ENCODE results near the gene STIM2. TPM values are rescaled to one million over a fixed set of nuclear protein-coding genes. Genes with fewer than 3 reads are reported as not detected.
"Not testable (repeated sequence)": the region's sequence is repeated elsewhere in the genome, so short reads cannot be mapped to it uniquely, and the experiment has no call there.

The STIM2 gene
- polyA plus RNA-seq, 1 donor (not counting 4 experiments of a cell fraction or from before 2014, with no cell fraction given): 20.7 TPM

- Histone ChIP-seq H3K27ac (ENCODE audit: control insufficient read depth, insufficient read depth, low read length) (no peak overlapping the region), H3K9me1 (ENCODE audit: control insufficient read depth, extremely low read depth, insufficient read depth, low read length) (no peaks in the 10 kb centered on the region), H3K9ac (ENCODE audit: control insufficient read depth, extremely low read depth, insufficient read depth, low read length) (no peak overlapping the region), H3K4me3 (ENCODE audit: control insufficient read depth in 2 of 3, extremely low read depth in 1 of 3, insufficient read depth in 2 of 3, low read depth in 1 of 3, low read length in 3 of 3) (no peak overlapping the region), H3K4me1 (ENCODE audit: control insufficient read depth, extremely low read depth, insufficient read depth, low read length) (no peaks in the 10 kb centered on the region), H3K27me3 (ENCODE audit: control insufficient read depth, extremely low read depth, insufficient read depth, low read length) (no peaks in the 10 kb centered on the region), H3K36me3 (ENCODE audit: control insufficient read depth in 2 of 2, extremely low read depth in 1 of 2, insufficient read depth in 2 of 2, low read length in 2 of 2) (no peaks in the 10 kb centered on the region), H2AFZ (ENCODE audit: control insufficient read depth, low read length) (no peak overlapping the region), H3K9me3 (ENCODE audit: control insufficient read depth, low read depth, low read length) (no peaks in the 10 kb centered on the region), H3K4me2 (ENCODE audit: control insufficient read depth, extremely low read depth, insufficient read depth, low read depth, low read length) (no peak overlapping the region), H4K20me1 (ENCODE audit: control insufficient read depth, extremely low read depth, insufficient read depth, low read length) (no peaks in the 10 kb centered on the region), H3K79me2 (ENCODE audit: control insufficient read depth, insufficient read depth, low read length) (no peaks in the 10 kb centered on the region)
- TF ChIP-seq EZH2 (IDR thresholded peaks at IDR 0.05; ENCODE audit: low read length): no peak
- TF ChIP-seq, protein P1, sequence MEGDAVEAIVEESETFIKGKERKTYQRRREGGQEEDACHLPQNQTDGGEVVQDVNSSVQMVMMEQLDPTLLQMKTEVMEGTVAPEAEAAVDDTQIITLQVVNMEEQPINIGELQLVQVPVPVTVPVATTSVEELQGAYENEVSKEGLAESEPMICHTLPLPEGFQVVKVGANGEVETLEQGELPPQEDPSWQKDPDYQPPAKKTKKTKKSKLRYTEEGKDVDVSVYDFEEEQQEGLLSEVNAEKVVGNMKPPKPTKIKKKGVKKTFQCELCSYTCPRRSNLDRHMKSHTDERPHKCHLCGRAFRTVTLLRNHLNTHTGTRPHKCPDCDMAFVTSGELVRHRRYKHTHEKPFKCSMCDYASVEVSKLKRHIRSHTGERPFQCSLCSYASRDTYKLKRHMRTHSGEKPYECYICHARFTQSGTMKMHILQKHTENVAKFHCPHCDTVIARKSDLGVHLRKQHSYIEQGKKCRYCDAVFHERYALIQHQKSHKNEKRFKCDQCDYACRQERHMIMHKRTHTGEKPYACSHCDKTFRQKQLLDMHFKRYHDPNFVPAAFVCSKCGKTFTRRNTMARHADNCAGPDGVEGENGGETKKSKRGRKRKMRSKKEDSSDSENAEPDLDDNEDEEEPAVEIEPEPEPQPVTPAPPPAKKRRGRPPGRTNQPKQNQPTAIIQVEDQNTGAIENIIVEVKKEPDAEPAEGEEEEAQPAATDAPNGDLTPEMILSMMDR (optimal IDR thresholded peaks at IDR 0.05 in 1 of 3, IDR thresholded peaks at IDR 0.05 in 1 of 3, conservative IDR thresholded peaks at IDR 0.05 in 1 of 3; ENCODE audit: extremely low read depth in 1 of 3, insufficient read depth in 2 of 3, low read length in 3 of 3): no peak
- DNase-seq (ENCODE audit: low read depth, low spot score) (no peak), FAIRE-seq (no peak)
- dilution Hi-C loops (cut with MboI; ENCODE audit: extremely low pct_ligation_motif_present, low sequenced_read_pairs): no loop called here
Observed at GRCh38 chr4:27027428-27027827, 166.8 kb downstream of the STIM2 start.

GRCh38 chr4:27035127-27035526, 174.5 kb downstream of the STIM2 start:
- H3K4me2 ChIP-seq (ENCODE audit: control insufficient read depth, extremely low read depth, insufficient read depth, low read depth, low read length); H3K27me3 ChIP-seq (ENCODE audit: control insufficient read depth, extremely low read depth, insufficient read depth, low read length); dilution Hi-C loops (cut with MboI; ENCODE audit: extremely low pct_ligation_motif_present, low sequenced_read_pairs); H4K20me1 ChIP-seq (ENCODE audit: control insufficient read depth, extremely low read depth, insufficient read depth, low read length); H3K79me2 ChIP-seq (ENCODE audit: control insufficient read depth, insufficient read depth, low read length); FAIRE-seq; H3K9me1 ChIP-seq (ENCODE audit: control insufficient read depth, extremely low read depth, insufficient read depth, low read length); H3K9me3 ChIP-seq (ENCODE audit: control insufficient read depth, low read depth, low read length); H2AFZ ChIP-seq (ENCODE audit: control insufficient read depth, low read length); H3K4me1 ChIP-seq (ENCODE audit: control insufficient read depth, extremely low read depth, insufficient read depth, low read length); H3K27ac ChIP-seq (ENCODE audit: control insufficient read depth, insufficient read depth, low read length); H3K4me3 ChIP-seq (ENCODE audit: control insufficient read depth in 2 of 3, extremely low read depth in 1 of 3, insufficient read depth in 2 of 3, low read depth in 1 of 3, low read length in 3 of 3); H3K9ac ChIP-seq (ENCODE audit: control insufficient read depth, extremely low read depth, insufficient read depth, low read length); H3K36me3 ChIP-seq (ENCODE audit: control insufficient read depth in 2 of 2, extremely low read depth in 1 of 2, insufficient read depth in 2 of 2, low read length in 2 of 2); DNase-seq (ENCODE audit: low read depth, low spot score): not testable (repeated sequence)

DNA sequence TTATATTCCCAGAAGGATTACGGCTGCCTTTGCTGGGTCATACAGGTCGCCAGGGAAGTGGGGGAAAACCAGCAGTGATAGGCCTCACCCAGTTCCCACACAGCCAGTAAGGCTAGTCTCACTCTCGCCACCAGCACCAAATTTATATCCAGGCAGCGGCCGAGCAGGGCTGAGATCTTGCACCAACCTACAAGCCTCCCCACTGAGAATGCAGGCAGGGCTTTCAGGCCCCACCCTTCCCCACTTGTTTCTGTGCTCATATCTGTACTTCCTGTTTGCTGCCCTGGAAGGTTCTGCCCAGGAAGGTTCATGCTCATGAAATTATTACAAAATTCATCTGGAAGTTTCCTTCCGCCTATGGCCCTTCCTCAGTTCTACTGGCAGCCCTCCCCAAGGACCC, 179.7 kb downstream of the STIM2 start:
- FAIRE-seq: no peak
- Histone ChIP-seq H3K27me3 (ENCODE audit: control insufficient read depth, extremely low read depth, insufficient read depth, low read length) (peaks cover 5% of the 10 kb centered on the region), H3K79me2 (ENCODE audit: control insufficient read depth, insufficient read depth, low read length) (no peaks in the 10 kb centered on the region), H3K9ac (ENCODE audit: control insufficient read depth, extremely low read depth, insufficient read depth, low read length) (no peak overlapping the region), H2AFZ (ENCODE audit: control insufficient read depth, low read length) (no peak overlapping the region), H3K9me1 (ENCODE audit: control insufficient read depth, extremely low read depth, insufficient read depth, low read length) (no peaks in the 10 kb centered on the region), H3K4me1 (ENCODE audit: control insufficient read depth, extremely low read depth, insufficient read depth, low read length) (no peaks in the 10 kb centered on the region), H3K4me2 (ENCODE audit: control insufficient read depth, extremely low read depth, insufficient read depth, low read depth, low read length) (no peak overlapping the region), H4K20me1 (ENCODE audit: control insufficient read depth, extremely low read depth, insufficient read depth, low read length) (no peaks in the 10 kb centered on the region), H3K4me3 (ENCODE audit: control insufficient read depth in 2 of 3, extremely low read depth in 1 of 3, insufficient read depth in 2 of 3, low read depth in 1 of 3, low read length in 3 of 3) (no peak overlapping the region), H3K36me3 (ENCODE audit: control insufficient read depth in 2 of 2, extremely low read depth in 1 of 2, insufficient read depth in 2 of 2, low read length in 2 of 2) (no peaks in the 10 kb centered on the region), H3K27ac (ENCODE audit: control insufficient read depth, insufficient read depth, low read length) (no peak overlapping the region), H3K9me3 (ENCODE audit: control insufficient read depth, low read depth, low read length) (no peaks in the 10 kb centered on the region)
- DNase-seq (ENCODE audit: low read depth, low spot score): no peak
- dilution Hi-C loops (cut with MboI; ENCODE audit: extremely low pct_ligation_motif_present, low sequenced_read_pairs): no loop called here
- TF ChIP-seq, protein P1 (optimal IDR thresholded peaks at IDR 0.05 in 1 of 3, IDR thresholded peaks at IDR 0.05 in 1 of 3, conservative IDR thresholded peaks at IDR 0.05 in 1 of 3; ENCODE audit: extremely low read depth in 1 of 3, insufficient read depth in 2 of 3, low read length in 3 of 3): no peak
- TF ChIP-seq EZH2 (IDR thresholded peaks at IDR 0.05; ENCODE audit: low read length): no peak

All from keratinocyte (primary cell).